HS-5 (cell line): Measurements from ENCODE around the gene LIPN.

Source experiments
- DNase-seq: peaks from one replicate; pipeline ENCODE4 v3.0.0-alpha.2; 2012; ENCODE audit warnings: low read depth

The LIPN gene

DNA sequence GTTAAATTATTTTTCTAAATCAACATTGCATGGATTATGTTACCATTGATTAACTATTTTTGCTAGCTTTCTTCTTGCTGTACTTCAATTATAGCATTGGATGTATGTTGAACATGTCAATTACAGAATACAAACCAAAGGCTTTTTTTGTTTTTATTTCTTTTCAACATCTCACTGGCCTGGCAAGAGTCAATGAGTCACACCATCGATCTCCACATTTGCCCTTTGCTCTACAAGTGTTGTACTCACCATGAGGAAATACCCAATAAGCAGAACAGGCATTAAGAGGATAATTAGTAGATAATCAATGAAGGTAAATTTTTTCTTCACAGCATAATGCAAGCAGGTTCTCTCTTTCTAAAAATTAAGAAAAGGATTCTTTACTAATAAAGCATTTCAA, 68.5 kb downstream of the LIPN start:
- DNase-seq: no peak
